ENCODE measurements around the gene LRRIQ3. TPM values are rescaled to one million over a fixed set of nuclear protein-coding genes. Genes with fewer than 3 reads are reported as not detected.

LRRIQ3 gene
- total RNA-seq, 2 experiments from 2014 or later, result 1.3 to 1.7 TPM

DNA sequence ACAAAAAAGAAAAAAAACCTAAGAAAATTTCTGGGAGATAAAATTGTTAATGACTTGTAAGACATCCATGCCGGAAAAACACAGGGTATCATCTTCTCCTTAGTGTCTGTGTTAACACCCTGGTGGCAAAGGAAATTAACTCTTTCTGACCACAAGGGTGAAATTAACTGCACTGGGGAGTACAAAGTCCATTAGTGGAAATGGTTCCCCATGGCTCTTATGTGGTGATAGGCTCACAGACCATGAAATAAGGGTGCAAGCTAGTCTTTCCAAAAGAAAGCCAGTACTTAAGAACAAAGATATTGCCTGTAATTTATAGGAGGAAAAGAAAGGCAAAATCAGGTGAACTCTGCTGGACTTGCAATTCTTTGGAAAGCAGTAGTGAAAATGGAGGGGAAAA is 185.4 kb downstream of the LRRIQ3 start:
- H3K4me3 Mint-ChIP-seq, result no peak overlapping the region
- no peak for DNase-seq
- no peaks in the 10 kb centered on the region for H3K36me3 Mint-ChIP-seq
- no peak overlapping the region for H3K27ac Mint-ChIP-seq
- H3K27me3 Mint-ChIP-seq, result no peaks in the 10 kb centered on the region
- H3K9me3 Mint-ChIP-seq, result no peaks in the 10 kb centered on the region
- H3K4me1 Mint-ChIP-seq, result peaks cover 3% of the 10 kb centered on the region

DNA sequence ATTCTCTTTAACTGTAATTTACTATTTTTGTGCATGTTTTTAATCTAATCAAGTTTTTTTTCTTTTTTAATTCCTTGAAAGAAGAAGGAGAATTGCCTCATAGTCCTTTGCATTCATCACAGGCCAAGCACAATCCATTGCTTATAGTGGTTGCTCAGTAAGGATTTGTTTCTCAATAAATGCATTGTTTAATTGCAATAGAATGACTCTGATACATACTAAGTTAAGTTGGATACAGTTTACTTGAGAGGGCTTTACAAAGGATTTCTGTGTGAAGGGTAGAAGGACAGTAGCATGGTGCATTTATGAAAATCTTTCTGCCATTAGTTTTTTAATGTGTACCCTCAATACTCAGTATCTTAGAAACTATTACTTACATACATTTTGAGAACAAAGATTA is 186.2 kb downstream of the LRRIQ3 start:
- Mint-ChIP-seq H3K27ac (no peak overlapping the region), H3K9me3 (no peaks in the 10 kb centered on the region), H3K36me3 (no peaks in the 10 kb centered on the region), H3K4me1 (peaks cover 3% of the 10 kb centered on the region), H3K4me3 (no peak overlapping the region), H3K27me3 (no peaks in the 10 kb centered on the region)
- DNase-seq, result no peak

DNA sequence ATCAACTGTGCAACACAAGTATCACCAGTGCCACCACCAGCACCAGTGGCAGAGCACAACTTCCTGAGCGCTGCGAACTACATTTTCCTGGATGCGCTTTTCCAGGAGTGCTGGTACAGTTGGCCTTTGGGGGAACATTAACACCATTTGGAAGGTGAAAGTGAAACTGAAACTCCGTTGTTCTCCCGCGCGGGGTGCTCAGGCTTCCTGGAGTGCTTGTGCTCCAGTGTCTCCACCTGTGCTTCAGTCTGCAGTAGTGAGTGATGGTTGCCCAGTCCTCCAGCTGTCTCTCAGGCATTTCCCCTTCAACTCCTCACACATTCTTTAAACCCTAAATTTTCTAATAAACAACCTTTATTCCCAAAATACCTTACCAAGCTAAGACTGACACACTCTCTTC is 187.8 kb downstream of the LRRIQ3 start:
- DNase-seq, result no peak
- no peak overlapping the region for H3K4me3 Mint-ChIP-seq

DNA sequence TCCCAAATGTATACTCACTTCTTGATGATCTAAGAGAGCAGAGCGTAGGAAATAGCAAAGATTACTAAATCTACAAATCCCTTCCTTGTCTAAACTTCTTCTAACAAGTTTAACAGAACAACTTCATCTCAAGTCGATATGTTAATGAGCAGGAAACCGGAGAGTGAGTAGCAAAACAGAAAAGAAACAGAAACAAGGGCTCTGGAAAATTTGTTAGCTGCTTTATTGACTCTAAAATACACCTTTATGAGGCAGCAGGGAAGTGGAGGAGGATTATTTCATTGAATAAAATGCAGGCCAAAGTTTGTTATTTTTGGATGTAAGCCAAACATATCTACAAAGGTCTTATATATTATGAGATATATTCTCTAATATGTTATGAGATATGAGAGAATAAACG is 192.4 kb downstream of the LRRIQ3 start:
- Mint-ChIP-seq H3K9me3 (no peaks in the 10 kb centered on the region), H3K4me1 (peaks cover 3% of the 10 kb centered on the region), H3K27ac (no peak overlapping the region), H3K36me3 (no peaks in the 10 kb centered on the region), H3K4me3 (no peak overlapping the region), H3K27me3 (no peaks in the 10 kb centered on the region)
- no peak for DNase-seq

More for the DNA sequence above, 187.8 kb downstream of the LRRIQ3 start:
- no peaks in the 10 kb centered on the region for H3K27me3 Mint-ChIP-seq
- no peak overlapping the region for H3K27ac Mint-ChIP-seq
- H3K36me3 Mint-ChIP-seq, result no peaks in the 10 kb centered on the region
- H3K4me1 Mint-ChIP-seq, result peaks cover 3% of the 10 kb centered on the region
- H3K9me3 Mint-ChIP-seq, result no peaks in the 10 kb centered on the region

DNA sequence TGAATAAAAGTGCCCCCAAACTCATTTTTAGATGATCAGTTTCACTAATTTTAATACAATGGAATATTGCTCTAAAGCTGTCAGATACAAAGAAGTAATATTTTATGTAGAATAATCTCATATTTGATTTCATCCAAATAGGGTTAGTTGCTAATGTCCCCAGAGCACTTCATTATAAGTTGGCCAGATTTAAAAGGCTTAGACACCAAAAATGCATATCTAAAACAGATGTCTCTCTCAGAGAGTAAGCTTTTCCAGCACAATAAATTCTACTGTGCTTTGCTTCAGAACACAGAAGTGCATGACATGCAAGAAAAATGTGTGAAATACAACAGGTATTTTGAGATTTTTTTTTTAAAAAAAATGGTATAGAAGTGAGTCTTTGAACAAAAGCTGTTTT is 194.2 kb downstream of the LRRIQ3 start:
- Mint-ChIP-seq H3K9me3 (no peaks in the 10 kb centered on the region), H3K27me3 (no peaks in the 10 kb centered on the region), H3K36me3 (no peaks in the 10 kb centered on the region), H3K4me1 (no peaks in the 10 kb centered on the region), H3K27ac (no peak overlapping the region), H3K4me3 (no peak overlapping the region)
- DNase-seq, result no peak

DNA sequence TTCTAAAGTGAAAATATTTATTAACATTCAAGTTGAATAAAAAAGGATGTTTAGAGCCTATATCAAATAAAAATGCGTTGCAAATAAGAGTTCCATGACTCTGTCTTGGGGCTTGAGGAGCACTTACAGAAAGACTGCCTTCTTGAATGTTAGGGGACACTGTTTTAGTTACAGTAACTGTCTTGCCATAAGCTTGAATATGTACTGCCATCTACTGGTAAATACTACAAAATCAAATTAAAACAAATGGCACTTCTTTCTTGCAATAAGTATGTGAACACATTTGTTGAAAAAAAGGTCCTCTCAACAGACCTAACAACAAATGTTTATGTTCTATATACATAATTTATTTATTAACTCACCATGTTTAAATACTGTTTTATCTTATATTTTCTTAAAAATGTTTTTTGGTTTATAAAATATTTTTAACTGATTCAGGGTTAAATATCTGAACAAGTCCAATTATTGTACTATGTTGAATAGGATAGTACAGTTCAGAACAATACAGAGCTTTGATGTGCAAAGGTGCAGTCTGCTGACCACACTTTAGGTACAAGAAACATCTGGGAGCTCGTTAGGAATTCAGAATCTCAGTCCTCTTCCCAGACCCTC is 199.5 kb downstream of the LRRIQ3 start:
- no peak overlapping the region for H3K4me3 Mint-ChIP-seq
- no peak overlapping the region for H3K27ac Mint-ChIP-seq
- H3K27me3 Mint-ChIP-seq, result no peaks in the 10 kb centered on the region
- H3K4me1 Mint-ChIP-seq, result no peaks in the 10 kb centered on the region
- DNase-seq, result no peak
- H3K36me3 Mint-ChIP-seq, result no peaks in the 10 kb centered on the region
- H3K9me3 Mint-ChIP-seq, result no peaks in the 10 kb centered on the region

DNA sequence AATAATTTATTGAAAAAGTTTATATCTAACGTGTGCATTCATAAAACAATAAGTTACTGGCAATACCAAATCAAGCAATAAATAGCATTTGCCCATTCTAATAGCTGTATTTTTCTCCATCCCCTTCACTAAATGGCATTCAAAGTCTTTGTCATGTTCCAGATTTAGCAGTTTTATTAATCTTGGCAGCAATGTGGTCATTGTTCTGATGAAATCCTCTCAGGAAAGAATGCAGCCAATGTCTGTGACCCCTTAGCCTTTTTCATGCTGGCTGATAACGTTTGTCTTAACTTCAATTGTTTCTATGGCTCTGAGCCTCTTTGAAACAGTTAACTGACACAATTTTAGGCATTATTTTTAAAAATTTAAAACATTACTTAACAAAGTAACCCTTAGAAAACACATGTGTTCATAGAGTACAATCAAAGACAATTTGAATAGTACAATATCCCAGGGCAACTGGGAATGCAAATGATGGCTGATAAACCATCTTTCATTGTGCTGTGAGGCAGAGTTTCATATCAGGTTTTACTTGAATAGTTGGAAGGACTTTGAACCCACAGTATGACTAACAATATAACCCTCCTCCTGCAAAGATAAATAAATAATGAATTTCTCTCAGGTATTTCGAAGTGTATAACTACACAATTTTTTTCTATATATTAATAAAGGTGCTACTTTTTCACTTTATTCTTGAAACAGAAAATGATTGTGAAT is 217.5 kb downstream of the LRRIQ3 start:
- Mint-ChIP-seq H3K4me3 (no peak overlapping the region), H3K4me1 (no peaks in the 10 kb centered on the region), H3K9me3 (peaks cover 4% of the 10 kb centered on the region)

DNA sequence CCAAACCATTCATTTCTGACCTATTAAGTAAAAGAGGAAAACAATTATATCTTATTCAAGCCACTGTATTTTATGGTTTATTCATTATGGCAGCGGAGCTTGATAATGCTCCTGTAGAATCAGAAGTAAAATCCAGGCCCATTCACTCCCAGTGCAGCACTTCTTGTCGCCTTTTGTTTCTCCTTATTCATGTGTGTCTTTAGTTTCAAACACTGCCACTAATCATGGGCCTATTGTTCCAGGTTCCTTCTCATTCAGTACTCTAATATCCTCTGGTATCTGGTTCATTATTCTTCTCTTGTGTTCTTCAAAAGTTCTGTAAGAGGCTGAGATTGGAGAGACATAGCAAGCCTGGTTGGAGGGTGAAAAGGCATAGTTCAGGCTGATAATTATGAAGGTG is 218.3 kb downstream of the LRRIQ3 start:
- H3K27me3 Mint-ChIP-seq, result no peaks in the 10 kb centered on the region

More for the DNA sequence above, 217.5 kb downstream of the LRRIQ3 start:
- Mint-ChIP-seq H3K27me3 (no peaks in the 10 kb centered on the region), H3K36me3 (no peaks in the 10 kb centered on the region), H3K27ac (no peak overlapping the region)
- DNase-seq, result no peak

DNA sequence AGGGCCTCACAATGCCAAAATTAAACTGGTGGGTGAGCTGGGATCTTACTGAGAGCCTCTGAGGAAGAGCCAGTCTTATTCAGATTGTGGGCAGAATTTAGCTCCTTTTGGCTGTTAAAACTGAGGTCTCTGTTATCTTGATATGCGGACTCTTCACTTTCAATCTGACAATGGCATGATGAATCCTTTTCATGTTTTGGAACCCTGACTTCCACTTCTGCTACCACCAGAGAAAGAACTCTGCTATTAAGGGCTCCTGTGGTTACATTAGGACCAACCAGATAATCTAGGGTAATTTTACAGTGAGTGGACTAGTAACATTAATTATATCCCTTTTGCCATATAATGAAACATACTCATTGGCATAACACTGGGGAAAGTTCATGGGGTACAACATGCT is 219.0 kb downstream of the LRRIQ3 start:
- no peaks in the 10 kb centered on the region for H3K27me3 Mint-ChIP-seq
- no peak overlapping the region for H3K4me3 Mint-ChIP-seq
- peaks cover 2% of the 10 kb centered on the region for H3K9me3 Mint-ChIP-seq
- H3K4me1 Mint-ChIP-seq, result no peaks in the 10 kb centered on the region
- no peaks in the 10 kb centered on the region for H3K36me3 Mint-ChIP-seq
- no peak for DNase-seq
- no peak overlapping the region for H3K27ac Mint-ChIP-seq

More for the DNA sequence above, 218.3 kb downstream of the LRRIQ3 start:
- peaks cover 4% of the 10 kb centered on the region for H3K9me3 Mint-ChIP-seq
- no peak overlapping the region for H3K4me3 Mint-ChIP-seq
- no peaks in the 10 kb centered on the region for H3K4me1 Mint-ChIP-seq
- no peak overlapping the region for H3K27ac Mint-ChIP-seq
- H3K36me3 Mint-ChIP-seq, result no peaks in the 10 kb centered on the region
- DNase-seq, result no peak

Other genes with a start within 250 kb of the LRRIQ3 start
- gene FPGT, start 66 bp upstream of the LRRIQ3 start, total RNA-seq, result 10 to 100 TPM; 10.1 to 13.8 TPM
- not detected for gene TNNI3K, start 37.2 kb upstream of the LRRIQ3 start, total RNA-seq